GM19463 (cell line): Measurements from ENCODE around the gene PLEKHA1.

Experiments
- ATAC-seq: cut with Tn5 transposase; IDR thresholded peaks from one replicate; pipeline ENCODE4 v1.9.1; 2021; ENCODE audit warnings: mild to moderate bottlenecking, moderate library complexity; ENCODE audit not compliant: unreplicated experiment

The PLEKHA1 gene

DNA sequence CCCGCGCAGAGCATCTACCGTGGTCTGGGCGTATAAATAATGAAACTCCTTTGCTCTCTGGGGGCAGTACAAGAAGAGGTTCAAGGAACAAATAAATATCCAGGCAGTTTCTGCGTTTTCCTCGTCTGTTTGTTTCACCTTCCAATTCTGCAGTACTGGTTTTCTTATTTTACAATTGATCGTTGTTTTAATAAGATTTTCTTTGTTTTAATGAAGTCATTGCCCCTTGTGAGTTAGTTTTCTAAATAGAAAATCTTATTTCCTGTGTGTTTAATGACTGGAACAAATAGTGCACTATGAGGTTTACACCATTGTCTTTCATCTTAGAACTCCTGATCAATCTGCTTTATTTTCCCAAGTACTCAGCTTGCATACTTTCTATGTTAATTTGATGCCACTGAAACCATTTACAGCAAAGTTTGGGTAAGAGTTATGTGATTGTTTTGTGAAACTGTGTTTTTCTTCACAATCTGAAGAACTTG, 1.2 kb downstream of the PLEKHA1 start:
- ATAC-seq = no peak

GRCh38 chr10:122376364-122376961, 2.0 kb downstream of the PLEKHA1 start:
- no peak for ATAC-seq

GRCh38 chr10:122379041-122379440, 4.5 kb downstream of the PLEKHA1 start:
- ATAC-seq = no peak

DNA sequence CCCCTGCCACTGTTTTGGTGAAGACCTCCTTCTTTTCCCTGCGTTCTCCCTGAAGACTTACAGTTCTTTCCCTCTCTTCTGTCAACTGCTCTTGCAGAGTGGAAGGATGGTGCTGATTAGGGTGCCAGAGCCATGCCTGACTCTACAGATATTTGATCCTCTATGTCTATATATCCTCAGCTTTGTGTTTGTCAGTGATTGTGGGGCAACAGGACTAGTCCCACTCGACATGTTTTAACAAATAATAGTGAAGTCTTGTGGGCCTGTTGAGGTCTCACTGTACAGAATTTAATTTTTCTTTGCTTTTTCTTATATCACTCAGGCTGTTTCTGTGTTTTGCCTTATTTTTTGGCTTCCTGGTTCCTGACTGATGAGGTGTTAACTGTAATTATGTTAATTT, 5.0 kb downstream of the PLEKHA1 start:
- ATAC-seq = no peak

GRCh38 chr10:122380703-122381102, 6.2 kb downstream of the PLEKHA1 start:
- ATAC-seq = no peak

DNA sequence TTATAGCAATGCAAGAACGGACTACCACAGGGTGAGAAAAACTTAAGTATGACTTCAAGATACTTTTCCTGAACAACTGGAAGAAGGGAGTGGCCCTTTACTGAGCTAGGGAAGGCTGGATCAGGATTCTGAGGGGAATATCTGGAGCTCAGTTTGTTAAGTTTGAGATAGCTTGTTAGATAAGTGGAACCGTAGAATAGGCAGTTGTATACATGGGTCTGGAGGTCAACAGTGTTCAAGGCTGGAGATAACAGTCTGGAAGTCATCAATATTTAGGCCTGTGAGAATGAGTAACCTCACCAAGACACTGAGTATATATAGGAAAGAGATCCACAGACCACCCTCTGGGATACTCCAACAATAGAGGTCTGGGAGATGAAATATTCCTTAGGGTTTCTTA, 7.2 kb downstream of the PLEKHA1 start:
- no peak for ATAC-seq

DNA sequence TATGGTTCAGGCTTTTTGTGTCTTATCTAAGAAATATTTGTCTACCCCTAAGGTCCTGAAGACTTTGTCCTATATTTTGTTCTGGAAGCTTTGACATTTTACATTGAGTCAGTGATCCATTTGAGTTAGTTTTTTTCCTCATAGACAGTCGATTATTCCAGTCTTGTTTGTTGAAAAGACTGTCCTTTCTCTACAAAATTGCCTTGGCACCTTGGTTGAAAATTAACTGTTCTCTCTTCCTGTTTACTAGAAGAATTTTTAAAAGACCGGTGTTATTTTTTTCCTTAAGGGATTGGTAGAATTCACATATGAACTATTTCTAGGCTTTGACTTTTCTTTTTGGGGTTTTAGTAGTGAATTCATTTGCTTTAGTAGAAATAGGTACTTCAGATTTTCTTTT, 12.0 kb downstream of the PLEKHA1 start:
- no peak for ATAC-seq

DNA sequence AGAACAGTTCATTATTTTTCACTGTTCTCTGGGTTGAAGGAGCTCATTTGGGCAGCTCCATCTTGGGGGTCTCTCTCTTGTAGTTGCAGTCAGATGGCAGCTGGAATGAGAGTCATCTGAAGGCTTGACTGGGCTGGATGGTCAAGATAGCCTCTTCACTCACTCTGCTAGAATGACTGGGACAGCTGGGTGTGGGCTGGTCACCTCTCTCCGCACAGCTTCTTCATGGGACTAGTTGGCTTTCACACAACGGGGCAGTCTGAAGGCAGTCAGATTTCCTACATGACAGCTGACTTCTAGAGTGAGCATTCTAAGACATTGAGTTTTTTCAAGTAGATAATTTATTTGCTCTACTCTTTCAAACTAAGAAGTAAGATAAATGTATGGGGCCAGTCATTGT, 13.1 kb downstream of the PLEKHA1 start:
- no peak for ATAC-seq

DNA sequence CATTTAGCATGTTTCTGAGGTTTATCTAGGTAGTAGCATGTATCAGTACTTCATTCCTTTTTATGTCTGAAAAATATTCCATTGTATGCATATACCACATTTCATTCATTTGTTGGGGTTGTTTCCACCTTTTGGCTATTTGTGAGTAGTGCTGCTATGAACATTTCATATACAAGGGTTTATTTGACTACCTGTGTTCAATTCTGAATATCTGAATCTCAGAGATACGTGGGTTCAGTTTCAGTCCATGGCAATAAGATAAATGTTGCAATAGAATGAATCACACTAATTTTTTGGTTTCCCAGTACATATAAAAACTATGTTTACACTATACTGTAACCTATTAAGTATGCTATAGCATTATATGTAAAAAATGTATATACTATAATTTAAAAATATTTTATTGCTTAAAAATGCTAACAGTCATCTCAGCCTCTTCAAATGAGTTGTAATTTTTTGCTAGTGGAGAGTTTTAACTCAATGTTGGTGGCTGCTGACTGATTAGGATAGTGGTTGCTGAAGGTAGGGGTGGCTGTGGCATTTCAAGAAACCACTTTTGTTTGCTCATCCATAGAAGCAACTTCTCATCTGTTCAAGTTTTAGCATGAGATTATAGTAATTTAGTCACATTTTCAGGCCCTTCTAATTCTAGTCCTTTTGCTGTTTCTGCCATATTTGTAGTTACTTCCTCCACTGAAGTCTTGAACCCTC, 13.9 kb downstream of the PLEKHA1 start:
- ATAC-seq = no peak

- no peak for ATAC-seq
Observed at GRCh38 chr10:122390271-122390670, 15.8 kb downstream of the PLEKHA1 start.

GRCh38 chr10:122390679-122391078, 16.2 kb downstream of the PLEKHA1 start:
- no peak for ATAC-seq

GRCh38 chr10:122391875-122392274, 17.4 kb downstream of the PLEKHA1 start:
- ATAC-seq = no peak

DNA sequence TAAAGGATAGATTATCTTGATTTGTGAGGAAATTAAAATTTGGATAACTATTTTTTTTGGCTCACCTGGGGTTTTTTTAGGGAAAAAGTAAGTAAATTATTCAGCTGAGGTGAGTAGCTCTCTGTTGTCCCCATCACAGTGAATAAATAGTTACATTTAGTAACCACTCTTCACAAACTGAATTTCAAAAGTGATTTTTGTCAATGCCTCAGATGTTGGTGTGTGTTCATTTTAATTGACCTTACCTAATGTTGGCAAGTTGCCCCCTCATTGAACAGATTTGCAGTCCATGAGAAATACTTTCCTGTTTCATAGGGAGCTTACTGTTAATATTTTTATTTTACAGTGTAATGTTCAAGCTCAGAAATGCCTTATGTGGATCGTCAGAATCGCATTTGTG, 18.3 kb downstream of the PLEKHA1 start:
- no peak for ATAC-seq

DNA sequence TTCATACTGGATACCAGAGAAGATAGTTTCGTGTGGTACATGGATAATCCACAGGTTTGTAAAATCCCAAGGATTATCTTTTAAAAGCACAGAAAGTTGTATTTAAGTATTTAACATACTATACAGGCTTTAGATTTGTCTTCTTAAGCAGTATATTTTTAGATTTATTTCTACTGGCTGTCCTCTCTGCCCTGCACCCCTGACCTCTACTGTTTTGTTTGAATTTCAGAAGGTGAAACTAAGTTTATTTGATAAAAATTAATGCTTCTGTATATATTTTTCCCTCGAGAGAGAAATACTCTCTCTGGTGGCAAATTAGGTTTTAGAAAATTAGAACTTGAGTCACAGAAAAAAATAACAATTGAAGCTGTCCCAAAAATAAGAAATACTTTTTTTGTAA, 18.8 kb downstream of the PLEKHA1 start:
- ATAC-seq = no peak

DNA sequence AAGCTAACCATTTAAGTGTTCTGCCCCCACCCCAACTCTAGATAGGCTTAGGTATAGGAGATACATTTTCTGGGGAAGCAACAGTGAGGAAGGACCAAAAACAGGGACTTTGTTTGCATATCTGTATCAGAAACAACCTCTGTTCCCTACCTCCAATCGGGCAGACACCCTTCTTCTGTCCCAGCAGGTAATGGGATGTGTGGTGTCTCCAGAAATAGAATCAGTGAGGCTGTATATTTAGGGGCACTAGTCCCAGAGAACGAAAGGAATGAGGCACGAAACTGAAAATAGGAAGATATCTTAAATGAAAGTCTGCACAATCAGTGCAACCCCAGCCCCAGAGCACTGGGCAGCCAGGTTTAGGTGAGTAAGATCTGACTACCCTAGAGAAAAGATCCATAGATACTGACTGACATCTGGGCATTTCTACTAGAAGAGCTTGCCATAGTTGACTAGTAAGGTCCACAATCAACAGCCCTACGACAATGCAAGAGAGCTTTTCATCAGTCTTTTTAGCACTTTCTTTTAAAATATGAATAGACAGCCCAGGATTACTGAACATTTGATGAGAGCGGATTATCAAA, 28.1 kb downstream of the PLEKHA1 start:
- no peak for ATAC-seq

DNA sequence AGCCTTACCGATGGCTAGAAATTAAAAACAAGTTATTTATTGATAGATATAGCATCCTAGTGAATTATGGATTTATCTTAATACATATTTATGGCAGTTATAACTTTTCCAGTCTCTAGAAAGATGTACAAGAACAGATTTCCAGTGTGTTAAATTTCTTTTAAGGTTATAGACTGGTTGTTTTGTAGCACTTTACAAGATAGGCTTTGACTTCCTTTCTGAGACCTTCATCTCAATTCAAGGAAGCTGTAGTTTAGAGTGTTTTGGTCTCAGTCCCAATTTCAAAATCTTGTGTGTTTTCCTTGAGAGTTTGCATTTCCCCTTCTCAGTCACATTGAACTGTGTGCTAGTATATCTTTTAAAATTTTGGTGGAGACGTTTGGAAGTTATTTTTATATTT, 30.1 kb downstream of the PLEKHA1 start:
- no peak for ATAC-seq

DNA sequence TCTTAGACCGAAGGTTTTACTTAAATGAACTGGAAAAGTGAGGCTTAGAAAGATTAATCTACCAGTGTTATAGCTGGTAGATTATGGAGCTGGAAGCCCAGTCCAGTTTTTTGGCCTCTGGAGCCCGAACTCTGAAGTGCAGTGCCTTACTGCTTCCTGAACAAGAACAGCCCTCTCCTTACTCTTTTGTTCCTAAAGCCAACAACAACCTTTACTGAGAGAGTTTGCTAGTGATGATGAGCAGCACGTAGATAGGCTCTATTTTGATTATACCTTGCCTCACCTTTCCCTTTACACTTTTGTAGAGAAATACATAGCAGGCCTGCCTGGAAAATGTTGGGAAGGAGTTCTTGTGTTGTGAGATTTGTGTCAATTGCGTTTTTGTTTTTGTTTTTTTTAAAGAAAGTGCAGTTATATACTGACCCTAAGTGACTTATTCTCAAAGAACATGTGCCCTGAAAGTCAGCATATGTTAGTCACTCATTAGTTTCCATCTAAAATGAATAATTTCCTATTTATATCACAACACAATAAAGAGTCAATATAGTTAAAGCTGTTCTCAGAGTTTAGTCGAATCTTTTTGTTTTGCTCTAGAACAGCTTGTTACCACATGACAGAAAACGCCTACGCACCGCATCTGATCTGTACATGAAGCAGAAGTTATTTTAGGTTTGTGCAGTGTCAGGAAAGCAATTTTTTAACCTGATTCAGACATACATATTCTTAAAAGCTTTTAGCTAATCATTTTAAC, 33.0 kb downstream of the PLEKHA1 start:
- ATAC-seq = no peak

DNA sequence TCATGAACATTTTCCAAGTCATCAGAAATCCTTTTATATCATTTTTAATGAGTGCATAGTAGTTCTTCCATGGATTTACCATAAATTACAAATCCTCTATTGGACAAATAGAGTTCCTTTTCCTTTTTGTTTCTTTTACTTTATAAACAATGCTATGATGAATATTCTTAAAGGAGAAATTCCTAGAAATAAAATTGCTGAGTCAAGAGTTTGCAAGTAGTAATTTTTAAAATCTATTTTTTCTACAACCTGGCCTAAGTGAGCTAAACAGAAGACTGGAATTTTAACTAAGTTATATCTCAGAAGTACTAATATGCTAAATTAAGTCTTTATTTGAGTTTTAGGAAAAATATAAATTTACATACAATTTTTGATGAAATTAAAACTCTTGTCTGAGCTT, 38.8 kb downstream of the PLEKHA1 start:
- no peak for ATAC-seq

- ATAC-seq = no peak
Observed at GRCh38 chr10:122417667-122418066, 43.2 kb downstream of the PLEKHA1 start.

- ATAC-seq = no peak
Observed at GRCh38 chr10:122419016-122419415, 44.5 kb downstream of the PLEKHA1 start.

DNA sequence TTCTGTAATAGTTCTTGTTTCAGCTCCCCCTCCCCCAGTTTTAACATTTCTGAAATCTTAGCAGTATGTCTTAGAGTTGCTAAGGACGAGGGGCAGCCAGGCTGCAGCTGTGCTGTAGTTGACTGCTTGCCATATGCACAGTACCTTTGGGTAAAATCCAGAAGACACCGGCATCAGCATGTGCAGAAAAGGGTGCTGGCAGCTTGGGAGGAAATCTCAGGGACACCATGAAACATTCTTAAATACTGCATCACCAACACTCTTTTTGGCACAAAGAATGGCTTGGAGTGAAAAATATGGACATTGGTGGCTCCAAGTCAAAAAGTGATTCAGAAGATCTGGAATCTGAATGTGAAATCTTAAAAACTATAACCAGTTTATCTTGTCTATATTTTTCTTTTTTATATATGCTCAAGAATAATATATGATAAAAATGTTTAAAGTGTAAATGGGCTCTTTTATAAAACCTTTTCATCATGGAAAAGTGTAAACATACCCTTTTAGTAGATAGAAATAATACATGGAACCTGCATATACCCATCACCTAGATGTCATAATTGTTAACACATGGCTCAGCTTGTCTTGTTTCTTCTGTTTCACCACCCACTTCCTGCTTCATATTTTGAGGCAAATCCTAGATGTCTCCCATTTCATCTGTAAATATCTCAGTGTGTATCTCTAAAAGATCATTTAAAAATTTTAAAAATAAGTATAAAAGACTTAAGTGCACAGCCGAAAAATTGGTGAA, 45.5 kb downstream of the PLEKHA1 start:
- ATAC-seq = no peak
